Smooth muscle cell (in vitro differentiated cells): Measurements from ENCODE around the gene SIGLEC7. TPM values are rescaled to one million over a fixed set of nuclear protein-coding genes. Genes with fewer than 3 reads are reported as not detected.

Experiments used
- DNase-seq: peaks from one replicate; lab custom pipeline; 2025; ENCODE audit not compliant: unreplicated experiment; lab: John Stamatoyannopoulos, UW
- H2AFZ ChIP-seq: fragments of 200-600 bp; sonication (generic); 2 replicates; pipeline ENCODE4 v1.6.0; 2016; ENCODE audit warnings: antibody characterized with exemption, low read depth, mild to moderate bottlenecking
- H3F3A ChIP-seq: fragments of 200-600 bp; sonication (generic); 2 replicates; pipeline ENCODE4 v1.6.0; 2017; ENCODE audit warnings: antibody characterized with exemption, low read depth
- H3K27ac ChIP-seq: fragments of 200-600 bp; sonication (generic); 2 replicates; pipeline ENCODE4 v1.5.1; 2016; ENCODE audit warnings: low read depth, mild to moderate bottlenecking
- H3K27me3 ChIP-seq: fragments of 200-600 bp; sonication (generic); 2 replicates; pipeline ENCODE4 v1.6.1; 2016; ENCODE audit warnings: low read depth, mild to moderate bottlenecking
- H3K36me3 ChIP-seq: fragments of 200-600 bp; sonication (generic); 2 replicates; pipeline ENCODE4 v1.5.1; 2016; ENCODE audit warnings: low read depth
- H3K4me1 ChIP-seq: fragments of 200-600 bp; sonication (generic); 2 replicates; pipeline ENCODE4 v1.5.1; 2016; ENCODE audit warnings: low read depth
- H3K4me2 ChIP-seq: fragments of 200-600 bp; sonication (generic); 2 replicates; pipeline ENCODE4 v1.6.0; 2016; ENCODE audit warnings: mild to moderate bottlenecking
- H3K4me3 ChIP-seq: fragments of 200-600 bp; sonication (generic); 2 replicates; pipeline ENCODE4 v1.5.1; 2016; ENCODE audit warnings: mild to moderate bottlenecking
- H3K79me2 ChIP-seq: fragments of 200-600 bp; sonication (generic); 2 replicates; pipeline ENCODE4 v1.6.0; 2016; ENCODE audit warnings: low read depth, mild to moderate bottlenecking
- H3K9ac ChIP-seq: fragments of 200-600 bp; sonication (generic); 2 replicates; pipeline ENCODE4 v1.6.0; 2016; ENCODE audit warnings: low read depth
- H3K9me3 ChIP-seq: fragments of 200-600 bp; sonication (generic); replicated peaks from 2 replicates; pipeline ENCODE4 v1.5.1; 2016; ENCODE audit warnings: low read depth
- H4K20me1 ChIP-seq: fragments of 200-600 bp; sonication (generic); 2 replicates; pipeline ENCODE4 v1.6.0; 2016; ENCODE audit warnings: low read depth
- CTCF ChIP-seq: fragments of 200-600 bp; sonication (generic); IDR thresholded peaks from 2 replicates; pipeline ENCODE4 v1.5.1; 2017; ENCODE audit warnings: borderline replicate concordance, mild to moderate bottlenecking, antibody characterized with exemption; ENCODE audit not compliant: insufficient read depth, poor library complexity, severe bottlenecking
- WGBS: methylation state at CpG from one replicate; pipeline ENCODE4 v1.1.7; 2016; ENCODE audit warnings: low lambda C conversion rate; 5-methylcytosine and 5-hydroxymethylcytosine counted together
- polyA plus RNA-seq: library from polyadenylated mRNA; unstranded; fragments of >200 nt; fragmentation: Nextera tagmentation; extraction: Ambion mirVana; gene quantifications from 2 replicates; pipeline ENCODE4 v1.2.1, GENCODE V29; 2016
- total RNA-seq: library from RNA; depleted of rRNA; stranded (reverse); fragments of >200 nt; gene quantifications from 2 replicates; pipeline ENCODE4 v1.2.3, GENCODE V29; 2014

The SIGLEC7 gene
- total and polyA plus RNA-seq, 2 experiments from 2014 or later = not detected

GRCh38 chr19:51157265-51157664, 15.2 kb downstream of the SIGLEC7 start:
- H3K9ac ChIP-seq = no peak overlapping the region
- WGBS = 66% methylated on average over 2 of the region's 2 CpGs
- no peaks in the 10 kb centered on the region for H4K20me1 ChIP-seq
- no peaks in the 10 kb centered on the region for H3K36me3 ChIP-seq
- no peak overlapping the region for H2AFZ ChIP-seq
- TF ChIP-seq CTCF = no peak
- no peak overlapping the region for H3K27ac ChIP-seq
- H3K27me3 ChIP-seq = no peaks in the 10 kb centered on the region
- H3K9me3 ChIP-seq = no peaks in the 10 kb centered on the region
- no peaks in the 10 kb centered on the region for H3F3A ChIP-seq
- DNase-seq = no peak
- no peak overlapping the region for H3K4me3 ChIP-seq
- H3K79me2 ChIP-seq = no peaks in the 10 kb centered on the region
- no peaks in the 10 kb centered on the region for H3K4me1 ChIP-seq
- no peak overlapping the region for H3K4me2 ChIP-seq

GRCh38 chr19:51158474-51159129, 16.5 kb downstream of the SIGLEC7 start:
- Histone ChIP-seq H3K9ac (no peak overlapping the region), H3K36me3 (no peaks in the 10 kb centered on the region), H3K9me3 (no peaks in the 10 kb centered on the region), H2AFZ (no peak overlapping the region), H3K27ac (no peak overlapping the region), H3K4me2 (no peak overlapping the region), H3K4me1 (no peaks in the 10 kb centered on the region), H4K20me1 (no peaks in the 10 kb centered on the region), H3K79me2 (no peaks in the 10 kb centered on the region), H3F3A (no peaks in the 10 kb centered on the region), H3K4me3 (no peak overlapping the region), H3K27me3 (no peaks in the 10 kb centered on the region)
- WGBS = 41% methylated on average over 7 of the region's 7 CpGs
- TF ChIP-seq CTCF = peak; percentile 40
- no peak for DNase-seq

GRCh38 chr19:51159656-51160055, 17.6 kb downstream of the SIGLEC7 start:
- 87% methylated on average over 4 of the region's 4 CpGs for WGBS
- Histone ChIP-seq H3K36me3 (no peaks in the 10 kb centered on the region), H3K9me3 (no peaks in the 10 kb centered on the region)

More at GRCh38 chr19:51159656-51160055, 17.6 kb downstream of the SIGLEC7 start:
- Histone ChIP-seq H4K20me1 (no peaks in the 10 kb centered on the region), H3K79me2 (no peaks in the 10 kb centered on the region), H3K4me3 (no peak overlapping the region), H3K27ac (no peak overlapping the region), H3K27me3 (no peaks in the 10 kb centered on the region), H3F3A (no peaks in the 10 kb centered on the region), H3K9ac (no peak overlapping the region), H2AFZ (no peak overlapping the region), H3K4me2 (no peak overlapping the region), H3K4me1 (no peaks in the 10 kb centered on the region)
- no peak for DNase-seq
- TF ChIP-seq CTCF = no peak
